ENCODE data around the gene CELA3A. TPM values are rescaled to one million over a fixed set of nuclear protein-coding genes. Genes with fewer than 3 reads are reported as not detected.

Gene CELA3A, protein sequence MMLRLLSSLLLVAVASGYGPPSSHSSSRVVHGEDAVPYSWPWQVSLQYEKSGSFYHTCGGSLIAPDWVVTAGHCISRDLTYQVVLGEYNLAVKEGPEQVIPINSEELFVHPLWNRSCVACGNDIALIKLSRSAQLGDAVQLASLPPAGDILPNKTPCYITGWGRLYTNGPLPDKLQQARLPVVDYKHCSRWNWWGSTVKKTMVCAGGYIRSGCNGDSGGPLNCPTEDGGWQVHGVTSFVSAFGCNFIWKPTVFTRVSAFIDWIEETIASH
- total RNA-seq = 10 to 100 TPM in 1 of 6 donors, 1 to 10 TPM in 1, not detected in 4; 7.5 to 17.0 TPM

DNA sequence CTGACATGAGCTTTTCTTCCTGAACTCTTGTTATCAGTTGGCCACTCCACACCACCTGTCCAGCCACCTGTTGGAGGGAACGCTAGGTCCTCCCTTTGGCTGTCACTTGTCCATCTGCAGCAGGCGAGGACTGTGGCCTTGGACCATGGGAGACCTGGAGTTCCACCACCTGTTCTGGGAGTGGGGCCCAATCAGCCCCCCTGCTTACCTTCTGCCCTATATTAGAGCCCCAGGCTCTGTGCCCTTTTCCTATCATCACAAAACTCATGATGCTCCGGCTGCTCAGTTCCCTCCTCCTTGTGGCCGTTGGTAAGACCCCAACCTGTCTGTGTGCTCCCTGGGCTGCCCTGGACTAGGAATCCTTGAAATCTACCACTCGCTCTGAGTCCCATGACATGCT lies at the start of gene CELA3A:
Gene CELA3A (plus strand): TSS at position 249 of the 400 bp plus-strand sequence. CDS start 18 bp downstream, at position 267.
- no peak within 1 kb of the TSS for H3K27ac ChIP-seq
- no peaks in the 10 kb centered on the region for H3K9me3 ChIP-seq
- 78 to 82% methylated on average over 5 of the region's 5 CpGs for WGBS, 2 donors
- no peaks in the 10 kb centered on the region for H3K27me3 ChIP-seq
- no peak within 1 kb of the TSS for H3K4me3 ChIP-seq
- no peaks in the 10 kb centered on the region for H3K4me1 ChIP-seq
- H3K36me3 ChIP-seq = no peaks in the 10 kb centered on the region
- DNase-seq (no peak), ATAC-seq (ENCODE audit: low FRiP score in 2 of 2) (no peak)
- TF ChIP-seq, protein P1, sequence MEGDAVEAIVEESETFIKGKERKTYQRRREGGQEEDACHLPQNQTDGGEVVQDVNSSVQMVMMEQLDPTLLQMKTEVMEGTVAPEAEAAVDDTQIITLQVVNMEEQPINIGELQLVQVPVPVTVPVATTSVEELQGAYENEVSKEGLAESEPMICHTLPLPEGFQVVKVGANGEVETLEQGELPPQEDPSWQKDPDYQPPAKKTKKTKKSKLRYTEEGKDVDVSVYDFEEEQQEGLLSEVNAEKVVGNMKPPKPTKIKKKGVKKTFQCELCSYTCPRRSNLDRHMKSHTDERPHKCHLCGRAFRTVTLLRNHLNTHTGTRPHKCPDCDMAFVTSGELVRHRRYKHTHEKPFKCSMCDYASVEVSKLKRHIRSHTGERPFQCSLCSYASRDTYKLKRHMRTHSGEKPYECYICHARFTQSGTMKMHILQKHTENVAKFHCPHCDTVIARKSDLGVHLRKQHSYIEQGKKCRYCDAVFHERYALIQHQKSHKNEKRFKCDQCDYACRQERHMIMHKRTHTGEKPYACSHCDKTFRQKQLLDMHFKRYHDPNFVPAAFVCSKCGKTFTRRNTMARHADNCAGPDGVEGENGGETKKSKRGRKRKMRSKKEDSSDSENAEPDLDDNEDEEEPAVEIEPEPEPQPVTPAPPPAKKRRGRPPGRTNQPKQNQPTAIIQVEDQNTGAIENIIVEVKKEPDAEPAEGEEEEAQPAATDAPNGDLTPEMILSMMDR (IDR thresholded peaks at IDR 0.05) = no peak
- TF ChIP-seq POLR2A (IDR thresholded peaks at IDR 0.05) = no peak

DNA sequence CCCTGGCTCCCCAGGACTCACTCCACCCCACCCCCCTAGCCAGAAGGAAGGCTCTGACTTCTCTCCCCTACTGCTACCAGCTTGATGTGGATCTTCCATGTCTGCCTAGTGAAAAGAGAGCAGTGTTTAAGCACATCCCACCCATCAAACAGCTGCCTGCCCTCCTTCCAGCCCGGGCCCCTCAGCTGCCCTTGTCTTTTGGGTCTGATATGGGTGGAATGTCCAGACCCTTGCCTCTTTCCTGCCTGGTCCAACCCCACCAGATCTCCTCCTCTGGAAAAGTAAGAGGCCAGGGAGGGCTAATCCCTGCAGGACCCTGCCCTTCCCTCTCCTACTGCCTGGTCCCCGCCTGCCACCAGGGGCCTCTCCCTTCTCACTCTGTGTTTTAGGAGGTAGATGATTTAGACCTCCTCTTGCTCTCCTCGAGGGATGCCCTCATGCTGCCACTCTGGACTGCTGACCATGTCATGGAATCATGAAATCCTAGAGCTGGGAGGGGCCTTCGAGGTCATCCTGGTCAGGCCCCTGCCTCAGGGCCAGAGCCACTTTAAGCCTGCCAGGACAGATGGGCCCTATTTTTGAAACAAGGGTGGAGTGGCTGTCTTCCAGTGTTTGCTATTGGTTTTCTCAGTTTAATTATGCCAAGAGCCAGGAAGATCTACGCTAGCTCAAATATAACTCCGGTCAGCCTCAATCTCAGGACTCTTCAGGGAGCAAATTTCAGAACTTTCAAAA lies 48.5 kb upstream of the CELA3A start:
- no peak overlapping the region for H3K4me3 ChIP-seq
- DNase-seq = no peak
- WGBS, 2 donors = 73 to 78% methylated on average over 6 of the region's 6 CpGs
- TF ChIP-seq POLR2A (IDR thresholded peaks at IDR 0.05) = no peak
- TF ChIP-seq POLR2AphosphoS5 (IDR thresholded peaks at IDR 0.05) = no peak
- no peak for TF ChIP-seq EP300 (IDR thresholded peaks at IDR 0.05)
- TF ChIP-seq, protein P1 (IDR thresholded peaks at IDR 0.05) = no peak
- H3K4me1 ChIP-seq = peaks cover 11 to 22% (median 17%) of the 10 kb centered on the region in 4 donors
- H3K27me3 ChIP-seq = no peaks in the 10 kb centered on the region
- no peaks in the 10 kb centered on the region for H3K9me3 ChIP-seq
- ATAC-seq (ENCODE audit: low FRiP score in 2 of 2) = no peak
- no peak overlapping the region for H3K27ac ChIP-seq
- no peaks in the 10 kb centered on the region for H3K36me3 ChIP-seq

DNA sequence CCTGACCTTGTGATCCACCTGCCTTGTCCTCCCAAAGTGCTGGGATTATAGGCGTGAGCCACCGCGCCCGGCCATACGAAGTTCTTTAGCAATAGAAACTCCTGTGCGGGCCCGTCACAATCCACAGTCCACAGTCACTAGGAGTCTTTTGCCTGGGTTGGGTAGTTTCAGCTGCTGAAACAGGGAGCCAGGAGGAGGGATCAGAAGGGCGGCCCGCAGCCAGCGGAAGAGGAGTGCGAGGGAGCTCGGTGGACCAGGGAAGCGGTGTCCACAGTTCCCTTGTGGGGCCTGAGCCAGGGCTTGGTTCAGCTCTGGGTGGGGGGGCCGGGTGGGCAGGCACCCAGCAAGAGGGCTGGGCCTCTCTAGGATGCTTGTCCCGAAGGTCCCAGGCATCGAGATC lies 46.4 kb upstream of the CELA3A start:
- ATAC-seq (ENCODE audit: low FRiP score in 2 of 2) (peak in 1 of 2 donors; percentile 70), DNase-seq (peak in 1 of 2 donors; percentile 66)
- no peak overlapping the region for H3K4me3 ChIP-seq
- H3K27ac ChIP-seq = peak overlapping the region in 3 of 4 donors; percentile 48 to 66 (median 63)
- 81 to 85% methylated on average over 16 of the region's 16 CpGs for WGBS, 2 donors
- no peaks in the 10 kb centered on the region for H3K9me3 ChIP-seq
- H3K4me1 ChIP-seq = peaks cover 11 to 27% (median 18%) of the 10 kb centered on the region in 4 donors
- TF ChIP-seq EP300 (IDR thresholded peaks at IDR 0.05) (no peak), POLR2AphosphoS5 (IDR thresholded peaks at IDR 0.05) (no peak), POLR2A (IDR thresholded peaks at IDR 0.05) (no peak)
- TF ChIP-seq, protein P1 (IDR thresholded peaks at IDR 0.05) = no peak
- no peaks in the 10 kb centered on the region for H3K36me3 ChIP-seq
- H3K27me3 ChIP-seq = no peaks in the 10 kb centered on the region

DNA sequence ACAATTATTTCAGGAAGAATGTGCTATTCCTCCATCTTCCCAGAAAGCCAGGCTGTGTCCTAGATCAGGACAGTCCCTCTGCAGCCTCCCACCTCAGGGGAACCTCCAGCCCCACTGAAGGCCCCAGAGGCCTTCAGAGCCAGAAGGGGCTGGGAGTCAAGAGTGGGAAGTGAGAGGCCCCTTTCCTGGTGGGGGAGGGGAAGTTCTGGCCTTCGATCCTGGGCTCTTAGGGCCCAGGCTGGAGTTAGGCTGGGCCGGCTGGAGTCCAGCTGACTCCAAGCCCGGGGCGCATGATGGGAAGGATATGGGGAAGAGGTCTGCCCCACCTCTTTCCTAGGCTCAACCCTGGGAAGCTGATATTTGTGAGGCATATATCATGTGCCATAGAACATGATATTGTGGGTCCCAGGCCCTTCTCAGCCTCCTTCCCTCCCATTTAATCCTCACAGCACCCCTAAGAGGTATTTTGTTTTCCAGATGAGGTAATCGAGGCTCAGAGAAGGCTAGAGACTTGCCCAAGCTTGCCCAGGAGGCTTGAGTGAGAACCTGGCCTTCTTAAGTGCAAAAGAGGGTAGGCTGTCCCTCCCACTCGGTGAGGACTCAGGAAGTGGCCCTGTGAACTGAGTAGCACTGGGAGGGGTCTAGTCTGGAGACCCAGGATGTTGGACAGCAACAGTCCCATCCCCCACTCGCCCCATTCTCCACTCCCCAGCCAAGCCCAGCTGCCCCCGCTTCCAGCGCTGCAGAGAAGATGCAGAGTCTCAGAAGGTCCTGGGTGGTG lies 45.8 kb upstream of the CELA3A start:
- Histone ChIP-seq H3K27me3 (no peaks in the 10 kb centered on the region), H3K36me3 (no peaks in the 10 kb centered on the region), H3K9me3 (no peaks in the 10 kb centered on the region), H3K27ac (peak overlapping the region; percentile 48 to 74 (median 64)), H3K4me3 (no peak overlapping the region), H3K4me1 (peaks cover 11 to 27% (median 18%) of the 10 kb centered on the region in 4 donors)
- TF ChIP-seq POLR2AphosphoS5 (IDR thresholded peaks at IDR 0.05) (no peak), POLR2A (IDR thresholded peaks at IDR 0.05) (no peak)
- peak in 1 of 2 donors; percentile 58 for DNase-seq
- WGBS, 2 donors = 60 to 69% methylated on average over 4 to 8 of the region's 9 CpGs
- ATAC-seq (ENCODE audit: low FRiP score in 2 of 2) = peak in 1 of 2 donors; percentile 43

All from upper lobe of left lung (tissue), 6 donors.